ENCODE data around the gene DLG2.

Gene DLG2

GRCh38 chr11:84345597-84345996, 1281.5 kb downstream of the DLG2 start:
- Histone ChIP-seq H3K4me3 (replicated peaks; ENCODE audit: insufficient read depth, low read length) (no peak overlapping the region), H3K27ac (replicated peaks) (no peak overlapping the region), H3K27me3 (ENCODE audit: insufficient read depth, poor library complexity, severe bottlenecking) (no peaks in the 10 kb centered on the region)
- TF ChIP-seq GABPA (IDR thresholded peaks at IDR 0.05; ENCODE audit: low read depth) = no peak
- TF ChIP-seq SPI1 (IDR thresholded peaks at IDR 0.05; ENCODE audit: borderline replicate concordance, low read depth) = 0 out of 2 replicates have a peak, but pooled peaks have one; percentile 43
- DNase-seq (ENCODE audit: low read depth in 1 of 2, low spot score in 1 of 2) = no peak

DNA sequence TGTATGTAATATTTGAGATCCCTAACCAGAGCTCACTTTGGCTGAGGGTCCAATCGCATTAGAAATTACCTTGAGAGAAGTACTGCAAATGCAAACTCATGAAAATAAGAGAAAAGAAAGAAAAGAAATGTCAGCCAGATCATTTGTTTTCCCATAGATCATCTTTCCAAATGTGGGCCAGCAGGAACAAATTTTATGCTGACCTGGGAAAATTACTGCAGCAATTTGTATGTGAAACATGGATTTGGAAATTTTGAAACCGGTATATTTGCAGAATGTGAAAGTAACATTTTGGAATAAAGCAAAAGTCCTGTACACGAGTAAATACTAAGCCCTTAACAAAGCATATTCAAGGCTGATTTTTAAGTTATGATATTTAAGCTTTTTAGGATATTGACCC, 1282.1 kb downstream of the DLG2 start:
- H3K4me3 ChIP-seq (replicated peaks; ENCODE audit: insufficient read depth, low read length) = no peak overlapping the region
- no peaks in the 10 kb centered on the region for H3K27me3 ChIP-seq (ENCODE audit: insufficient read depth, poor library complexity, severe bottlenecking)
- H3K27ac ChIP-seq (replicated peaks) = no peak overlapping the region
- no peak for DNase-seq (ENCODE audit: low read depth in 1 of 2, low spot score in 1 of 2)
- TF ChIP-seq POLR2AphosphoS5 (IDR thresholded peaks at IDR 0.05; ENCODE audit: low read depth) = no peak
- no peak for TF ChIP-seq REST (IDR thresholded peaks at IDR 0.05; ENCODE audit: insufficient replicate concordance, low read depth)
- TF ChIP-seq SPI1 (IDR thresholded peaks at IDR 0.05; ENCODE audit: borderline replicate concordance, low read depth) = no peak
- no peak for TF ChIP-seq GABPA (IDR thresholded peaks at IDR 0.05; ENCODE audit: low read depth)
- TF ChIP-seq CTCF (IDR thresholded peaks at IDR 0.05; ENCODE audit: insufficient read depth, low read length) = no peak

GRCh38 chr11:84339796-84340195, 1287.3 kb downstream of the DLG2 start:
- TF ChIP-seq REST (IDR thresholded peaks at IDR 0.05; ENCODE audit: insufficient replicate concordance, low read depth) (no peak), CTCF (IDR thresholded peaks at IDR 0.05; ENCODE audit: insufficient read depth, low read length) (no peak), POLR2AphosphoS5 (IDR thresholded peaks at IDR 0.05; ENCODE audit: low read depth) (no peak), SPI1 (IDR thresholded peaks at IDR 0.05; ENCODE audit: borderline replicate concordance, low read depth) (no peak), GABPA (IDR thresholded peaks at IDR 0.05; ENCODE audit: low read depth) (no peak)
- no peak for DNase-seq (ENCODE audit: low read depth in 1 of 2, low spot score in 1 of 2)
- Histone ChIP-seq H3K27ac (replicated peaks) (no peak overlapping the region), H3K27me3 (ENCODE audit: insufficient read depth, poor library complexity, severe bottlenecking) (no peaks in the 10 kb centered on the region), H3K4me3 (replicated peaks; ENCODE audit: insufficient read depth, low read length) (no peak overlapping the region)

- no peak overlapping the region for H3K4me3 ChIP-seq (replicated peaks; ENCODE audit: insufficient read depth, low read length)
- H3K27ac ChIP-seq (replicated peaks) = no peak overlapping the region
- TF ChIP-seq REST (IDR thresholded peaks at IDR 0.05; ENCODE audit: insufficient replicate concordance, low read depth) = no peak
- no peak for TF ChIP-seq GABPA (IDR thresholded peaks at IDR 0.05; ENCODE audit: low read depth)
- no peak for TF ChIP-seq SPI1 (IDR thresholded peaks at IDR 0.05; ENCODE audit: borderline replicate concordance, low read depth)
- TF ChIP-seq POLR2AphosphoS5 (IDR thresholded peaks at IDR 0.05; ENCODE audit: low read depth) = no peak
- TF ChIP-seq CTCF (IDR thresholded peaks at IDR 0.05; ENCODE audit: insufficient read depth, low read length) = no peak
- H3K27me3 ChIP-seq (ENCODE audit: insufficient read depth, poor library complexity, severe bottlenecking) = no peaks in the 10 kb centered on the region
- no peak for DNase-seq (ENCODE audit: low read depth in 1 of 2, low spot score in 1 of 2)
Measured at GRCh38 chr11:84333221-84333620, 1293.9 kb downstream of the DLG2 start.
